HL-60 (cell line): Measurements from ENCODE around the gene CYTH1.

Experiments
- CTCF ChIP-seq: IDR thresholded peaks from one replicate; pipeline ENCODE4 v1.5.1; 2011; ENCODE audit warnings: low read length, control low read depth, inconsistent platforms; ENCODE audit not compliant: insufficient read depth
- POLR2AphosphoS5 ChIP-seq: IDR thresholded peaks from 2 replicates; pipeline ENCODE4 v1.6.1; 2012; ENCODE audit warnings: low read depth
- REST ChIP-seq: IDR thresholded peaks from 2 replicates; pipeline ENCODE4 v1.6.1; 2012; ENCODE audit warnings: low read depth; ENCODE audit not compliant: insufficient replicate concordance
- SPI1 ChIP-seq: IDR thresholded peaks from 2 replicates; pipeline ENCODE4 v1.6.1; 2012; ENCODE audit warnings: low read depth, mild to moderate bottlenecking, borderline replicate concordance

GRCh38 chr17:78788451-78788850 lies 6.4 kb upstream of the CYTH1 start:
- TF ChIP-seq CTCF (no peak), REST (no peak), POLR2AphosphoS5 (no peak), SPI1 (no peak)
